GM12875 (cell line): ENCODE data around the gene TMEM209.

Experiments used
- H3K4me3 ChIP-seq: one replicate; pipeline ENCODE4 v1.5.1; 2011; ENCODE audit warnings: low read depth, low read length, control low read depth
- CTCF ChIP-seq: IDR thresholded peaks from 2 replicates; pipeline ENCODE4 v1.5.1; 2011; ENCODE audit warnings: low read depth, mild to moderate bottlenecking, control low read depth, inconsistent platforms, low read length, moderate library complexity, borderline replicate concordance; ENCODE audit not compliant: insufficient read depth

Gene TMEM209

GRCh38 chr7:130224210-130224609 is 19.0 kb upstream of the TMEM209 start:
- no peak overlapping the region for H3K4me3 ChIP-seq
- TF ChIP-seq CTCF = no peak

GRCh38 chr7:130223646-130224045 is 18.4 kb upstream of the TMEM209 start:
- H3K4me3 ChIP-seq = no peak overlapping the region
- TF ChIP-seq CTCF = no peak

- no peak overlapping the region for H3K4me3 ChIP-seq
- no peak for TF ChIP-seq CTCF
Measured at GRCh38 chr7:130221746-130222145, 16.5 kb upstream of the TMEM209 start.

GRCh38 chr7:130219871-130220270 is 14.7 kb upstream of the TMEM209 start:
- TF ChIP-seq CTCF = no peak
- H3K4me3 ChIP-seq = no peak overlapping the region

- H3K4me3 ChIP-seq = no peak overlapping the region
- TF ChIP-seq CTCF = no peak
Measured at GRCh38 chr7:130218806-130219620, 13.8 kb upstream of the TMEM209 start.

- TF ChIP-seq CTCF = no peak
- no peak overlapping the region for H3K4me3 ChIP-seq
Measured at GRCh38 chr7:130216750-130217149, 11.5 kb upstream of the TMEM209 start.

GRCh38 chr7:130216025-130216424 is 10.8 kb upstream of the TMEM209 start:
- H3K4me3 ChIP-seq = no peak overlapping the region
- no peak for TF ChIP-seq CTCF
